ENCODE data around the gene MED27.

MED27 gene

DNA sequence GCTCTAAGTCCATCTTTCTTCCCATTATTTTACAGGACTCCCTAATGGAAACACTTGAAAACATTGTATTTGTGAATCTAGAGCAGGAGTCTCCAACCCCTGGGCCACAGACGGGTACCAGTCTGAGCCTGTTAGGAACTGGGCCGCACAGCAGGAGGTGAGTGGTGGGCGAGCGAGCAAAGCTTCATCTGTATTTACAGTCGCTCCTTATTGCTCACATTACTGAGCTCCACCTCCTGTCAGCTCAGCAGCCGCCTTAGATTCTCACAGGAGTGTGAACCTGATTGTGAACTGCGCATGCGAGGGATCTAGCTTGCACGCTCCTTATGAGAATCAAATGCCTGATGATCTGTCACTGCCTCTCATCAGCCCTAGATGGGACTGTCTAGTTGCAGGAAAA is 111.0 kb downstream of the MED27 start:
- Histone ChIP-seq H3K4me3 (ENCODE audit: low read depth in 1 of 2, low read length in 2 of 2) (no peak overlapping the region), H3K27me3 (ENCODE audit: control insufficient read depth in 1 of 2, insufficient read depth in 2 of 2, low read length in 2 of 2) (no peaks in the 10 kb centered on the region), H3K9me3 (ENCODE audit: low read length) (no peaks in the 10 kb centered on the region), H3K36me3 (ENCODE audit: insufficient read depth, low read length) (no peaks in the 10 kb centered on the region), H3K9ac (ENCODE audit: low read length) (no peak overlapping the region), H3K27ac (ENCODE audit: low read depth, low read length) (no peak overlapping the region), H3K4me1 (ENCODE audit: insufficient read depth, low read length) (no peaks in the 10 kb centered on the region)

- Histone ChIP-seq H3K27me3 (ENCODE audit: control insufficient read depth in 1 of 2, insufficient read depth in 2 of 2, low read length in 2 of 2) (no peaks in the 10 kb centered on the region), H3K4me1 (ENCODE audit: insufficient read depth, low read length) (no peaks in the 10 kb centered on the region), H3K9me3 (ENCODE audit: low read length) (no peaks in the 10 kb centered on the region), H3K36me3 (ENCODE audit: insufficient read depth, low read length) (no peaks in the 10 kb centered on the region), H3K9ac (ENCODE audit: low read length) (no peak overlapping the region), H3K27ac (ENCODE audit: low read depth, low read length) (no peak overlapping the region), H3K4me3 (ENCODE audit: low read depth in 1 of 2, low read length in 2 of 2) (no peak overlapping the region)
Observed at GRCh38 chr9:131965841-131966240, 113.8 kb downstream of the MED27 start.

DNA sequence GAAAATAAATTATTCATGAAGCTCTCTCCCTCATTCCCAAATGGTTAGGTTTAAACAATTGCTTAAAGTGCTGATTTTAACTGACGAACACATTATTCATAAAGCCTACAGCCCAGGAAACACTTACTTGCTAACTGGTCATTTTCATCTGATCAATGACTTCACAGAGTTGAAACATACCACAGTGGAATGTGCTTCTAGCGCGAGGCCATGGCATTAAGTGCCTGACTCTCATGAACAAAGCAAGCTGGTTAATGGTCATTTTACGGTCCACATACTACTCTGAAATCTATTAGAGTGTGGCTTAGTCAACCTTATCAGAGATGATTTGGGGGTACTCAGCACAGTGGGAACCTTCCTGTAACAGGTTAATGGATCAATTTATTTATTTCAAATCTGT is 114.6 kb downstream of the MED27 start:
- Histone ChIP-seq H3K36me3 (ENCODE audit: insufficient read depth, low read length) (no peaks in the 10 kb centered on the region), H3K27me3 (ENCODE audit: control insufficient read depth in 1 of 2, insufficient read depth in 2 of 2, low read length in 2 of 2) (no peaks in the 10 kb centered on the region), H3K27ac (ENCODE audit: low read depth, low read length) (no peak overlapping the region), H3K4me1 (ENCODE audit: insufficient read depth, low read length) (no peaks in the 10 kb centered on the region), H3K9ac (ENCODE audit: low read length) (no peak overlapping the region), H3K4me3 (ENCODE audit: low read depth in 1 of 2, low read length in 2 of 2) (no peak overlapping the region), H3K9me3 (ENCODE audit: low read length) (no peaks in the 10 kb centered on the region)

DNA sequence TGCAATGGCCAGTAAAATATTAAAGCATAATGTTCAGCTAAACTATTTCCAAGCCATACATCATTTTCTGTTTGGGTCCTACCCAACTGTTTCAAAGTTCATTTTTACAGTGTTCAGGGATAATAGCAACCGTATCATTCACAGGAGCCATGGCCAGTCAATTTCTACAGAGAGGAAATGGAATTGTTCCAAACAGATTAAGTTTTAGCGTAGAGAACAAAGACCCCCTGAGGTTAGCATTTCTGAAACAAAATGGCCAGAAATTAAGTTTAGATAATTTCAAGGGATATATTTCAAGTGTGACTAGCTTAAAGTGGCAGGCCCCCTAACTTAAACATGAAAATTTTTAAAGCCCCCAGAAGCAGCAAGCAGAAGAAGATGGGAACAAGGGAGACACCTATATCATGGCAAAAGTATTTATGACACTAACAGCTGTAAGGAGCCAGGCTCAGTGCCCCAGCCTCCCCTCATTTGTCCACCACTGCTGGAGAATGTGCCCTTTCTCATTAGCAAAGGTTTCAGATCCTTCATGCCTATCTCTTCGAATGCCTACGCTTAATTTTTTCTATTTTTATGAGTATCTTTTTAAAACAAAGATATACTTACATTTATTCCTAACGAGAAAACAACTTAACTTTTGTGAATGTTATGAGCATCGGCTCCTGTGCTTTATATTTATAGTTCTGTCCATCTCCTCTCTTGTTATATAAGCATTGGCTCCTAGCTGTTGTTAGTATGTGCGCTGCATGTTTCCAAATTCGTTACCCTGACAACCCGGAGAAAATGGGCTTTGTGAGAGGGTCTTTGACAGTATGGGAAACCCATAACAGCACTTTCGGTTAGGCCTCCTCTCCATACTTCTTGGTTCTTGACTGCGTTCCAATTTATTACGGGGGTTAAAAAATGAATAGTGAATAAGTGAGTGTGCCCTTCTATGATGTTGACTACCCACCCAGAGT is 116.3 kb downstream of the MED27 start:
- H3K4me3 ChIP-seq (ENCODE audit: low read depth in 1 of 2, low read length in 2 of 2): no peak overlapping the region
- H3K9me3 ChIP-seq (ENCODE audit: low read length): no peaks in the 10 kb centered on the region
- no peak overlapping the region for H3K27ac ChIP-seq (ENCODE audit: low read depth, low read length)
- no peaks in the 10 kb centered on the region for H3K4me1 ChIP-seq (ENCODE audit: insufficient read depth, low read length)
- H3K9ac ChIP-seq (ENCODE audit: low read length): no peak overlapping the region
- H3K27me3 ChIP-seq (ENCODE audit: control insufficient read depth in 1 of 2, insufficient read depth in 2 of 2, low read length in 2 of 2): no peaks in the 10 kb centered on the region
- H3K36me3 ChIP-seq (ENCODE audit: insufficient read depth, low read length): no peaks in the 10 kb centered on the region

DNA sequence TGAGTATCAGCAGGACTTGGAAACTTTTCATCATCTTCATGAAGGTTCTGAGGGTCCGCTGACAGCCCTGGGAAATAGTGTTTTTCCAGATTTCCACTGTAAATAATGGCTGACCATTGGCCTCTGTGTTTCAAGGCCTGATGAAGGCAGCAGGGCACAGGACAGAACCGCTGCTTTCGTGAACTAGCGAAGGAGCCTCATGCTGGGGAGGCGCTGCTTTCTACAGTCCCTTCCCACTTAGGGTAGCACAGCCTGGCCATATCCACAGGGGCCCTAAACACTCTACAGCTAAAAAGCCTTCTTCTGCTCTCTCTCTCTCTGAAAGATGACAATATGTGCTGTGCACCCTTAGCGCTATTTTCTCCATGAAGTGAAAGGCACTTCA is 118.2 kb downstream of the MED27 start:
- no peak overlapping the region for H3K4me3 ChIP-seq (ENCODE audit: low read depth in 1 of 2, low read length in 2 of 2)
- H3K9ac ChIP-seq (ENCODE audit: low read length): no peak overlapping the region
- no peaks in the 10 kb centered on the region for H3K9me3 ChIP-seq (ENCODE audit: low read length)
- H3K36me3 ChIP-seq (ENCODE audit: insufficient read depth, low read length): no peaks in the 10 kb centered on the region
- no peaks in the 10 kb centered on the region for H3K4me1 ChIP-seq (ENCODE audit: insufficient read depth, low read length)
- no peak overlapping the region for H3K27ac ChIP-seq (ENCODE audit: low read depth, low read length)
- H3K27me3 ChIP-seq (ENCODE audit: control insufficient read depth in 1 of 2, insufficient read depth in 2 of 2, low read length in 2 of 2): no peaks in the 10 kb centered on the region

DNA sequence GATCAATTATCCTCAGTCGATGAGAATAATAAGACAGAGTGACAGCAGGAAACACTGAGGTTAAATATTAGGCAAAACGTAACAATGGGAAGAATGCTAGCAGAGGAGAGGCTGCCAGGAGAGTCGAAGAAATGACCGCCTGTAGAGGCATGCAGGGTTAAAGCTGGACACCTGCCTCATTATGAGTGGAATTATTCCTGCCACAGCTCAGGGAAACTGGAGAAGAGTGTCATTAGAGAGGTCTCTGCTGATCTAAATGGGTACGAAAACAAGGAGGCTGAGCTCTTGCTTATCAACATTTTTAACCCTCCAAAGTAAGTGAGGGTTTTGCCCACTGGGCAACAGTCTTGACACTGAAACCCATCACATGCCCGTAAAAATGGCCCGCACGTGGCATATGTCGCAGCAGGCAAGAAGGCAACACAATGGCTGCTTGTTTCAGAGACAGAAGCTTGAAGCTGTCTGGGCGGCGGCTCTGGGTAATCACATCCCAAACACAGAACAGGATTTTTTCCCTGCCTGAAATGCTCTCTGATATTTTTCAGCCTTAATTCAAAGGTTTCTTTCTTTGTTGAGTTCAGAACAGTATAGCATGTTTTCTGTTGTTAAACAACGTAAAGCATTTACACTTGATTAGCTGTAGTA is 118.7 kb downstream of the MED27 start:
- Histone ChIP-seq H3K36me3 (ENCODE audit: insufficient read depth, low read length) (no peaks in the 10 kb centered on the region), H3K9me3 (ENCODE audit: low read length) (no peaks in the 10 kb centered on the region), H3K4me1 (ENCODE audit: insufficient read depth, low read length) (no peaks in the 10 kb centered on the region), H3K9ac (ENCODE audit: low read length) (no peak overlapping the region), H3K27ac (ENCODE audit: low read depth, low read length) (no peak overlapping the region), H3K27me3 (ENCODE audit: control insufficient read depth in 1 of 2, insufficient read depth in 2 of 2, low read length in 2 of 2) (no peaks in the 10 kb centered on the region), H3K4me3 (ENCODE audit: low read depth in 1 of 2, low read length in 2 of 2) (no peak overlapping the region)

DNA sequence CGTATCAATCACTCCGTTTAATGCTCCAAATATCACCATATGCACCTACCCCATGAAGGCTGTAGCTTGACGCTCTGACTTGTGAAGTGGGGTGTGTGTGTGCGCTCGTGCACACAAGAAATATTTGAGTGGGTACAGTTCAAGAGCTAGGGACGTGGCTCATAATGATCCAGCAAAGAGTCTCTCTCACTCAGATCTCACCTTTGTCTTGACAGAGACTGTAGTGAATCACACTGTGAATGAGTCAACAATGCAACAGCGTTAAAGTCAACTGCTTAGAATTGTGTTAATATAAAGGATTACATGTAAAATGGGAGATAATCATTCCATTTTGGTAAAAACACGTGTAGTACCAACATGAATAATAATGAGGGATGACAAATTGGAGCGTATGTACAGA is 119.4 kb downstream of the MED27 start:
- Histone ChIP-seq H3K9ac (ENCODE audit: low read length) (no peak overlapping the region), H3K9me3 (ENCODE audit: low read length) (no peaks in the 10 kb centered on the region), H3K4me1 (ENCODE audit: insufficient read depth, low read length) (no peaks in the 10 kb centered on the region), H3K4me3 (ENCODE audit: low read depth in 1 of 2, low read length in 2 of 2) (no peak overlapping the region), H3K27ac (ENCODE audit: low read depth, low read length) (no peak overlapping the region), H3K36me3 (ENCODE audit: insufficient read depth, low read length) (no peaks in the 10 kb centered on the region), H3K27me3 (ENCODE audit: control insufficient read depth in 1 of 2, insufficient read depth in 2 of 2, low read length in 2 of 2) (no peaks in the 10 kb centered on the region)

- H3K9me3 ChIP-seq (ENCODE audit: low read length): no peaks in the 10 kb centered on the region
- H3K27me3 ChIP-seq (ENCODE audit: control insufficient read depth in 1 of 2, insufficient read depth in 2 of 2, low read length in 2 of 2): no peaks in the 10 kb centered on the region
- H3K27ac ChIP-seq (ENCODE audit: low read depth, low read length): no peak overlapping the region
- no peaks in the 10 kb centered on the region for H3K36me3 ChIP-seq (ENCODE audit: insufficient read depth, low read length)
- no peak overlapping the region for H3K4me3 ChIP-seq (ENCODE audit: low read depth in 1 of 2, low read length in 2 of 2)
- no peaks in the 10 kb centered on the region for H3K4me1 ChIP-seq (ENCODE audit: insufficient read depth, low read length)
- H3K9ac ChIP-seq (ENCODE audit: low read length): no peak overlapping the region
Observed at GRCh38 chr9:131959887-131960286, 119.8 kb downstream of the MED27 start.

GRCh38 chr9:131959056-131959455 is 120.6 kb downstream of the MED27 start:
- H3K27me3 ChIP-seq (ENCODE audit: control insufficient read depth in 1 of 2, insufficient read depth in 2 of 2, low read length in 2 of 2): no peaks in the 10 kb centered on the region
- no peaks in the 10 kb centered on the region for H3K4me1 ChIP-seq (ENCODE audit: insufficient read depth, low read length)
- no peaks in the 10 kb centered on the region for H3K36me3 ChIP-seq (ENCODE audit: insufficient read depth, low read length)
- no peak overlapping the region for H3K9ac ChIP-seq (ENCODE audit: low read length)
- H3K9me3 ChIP-seq (ENCODE audit: low read length): no peaks in the 10 kb centered on the region
- no peak overlapping the region for H3K27ac ChIP-seq (ENCODE audit: low read depth, low read length)
- H3K4me3 ChIP-seq (ENCODE audit: low read depth in 1 of 2, low read length in 2 of 2): no peak overlapping the region

- Histone ChIP-seq H3K27me3 (ENCODE audit: control insufficient read depth in 1 of 2, insufficient read depth in 2 of 2, low read length in 2 of 2) (no peaks in the 10 kb centered on the region), H3K36me3 (ENCODE audit: insufficient read depth, low read length) (no peaks in the 10 kb centered on the region), H3K9me3 (ENCODE audit: low read length) (no peaks in the 10 kb centered on the region), H3K9ac (ENCODE audit: low read length) (no peak overlapping the region), H3K27ac (ENCODE audit: low read depth, low read length) (no peak overlapping the region), H3K4me3 (ENCODE audit: low read depth in 1 of 2, low read length in 2 of 2) (no peak overlapping the region), H3K4me1 (ENCODE audit: insufficient read depth, low read length) (peaks cover 3% of the 10 kb centered on the region)
Observed at GRCh38 chr9:131954299-131954698, 125.4 kb downstream of the MED27 start.

- H3K27me3 ChIP-seq (ENCODE audit: control insufficient read depth in 1 of 2, insufficient read depth in 2 of 2, low read length in 2 of 2): no peaks in the 10 kb centered on the region
- no peak overlapping the region for H3K27ac ChIP-seq (ENCODE audit: low read depth, low read length)
- no peaks in the 10 kb centered on the region for H3K36me3 ChIP-seq (ENCODE audit: insufficient read depth, low read length)
- peaks cover 3% of the 10 kb centered on the region for H3K4me1 ChIP-seq (ENCODE audit: insufficient read depth, low read length)
- no peak overlapping the region for H3K4me3 ChIP-seq (ENCODE audit: low read depth in 1 of 2, low read length in 2 of 2)
- H3K9me3 ChIP-seq (ENCODE audit: low read length): no peaks in the 10 kb centered on the region
- H3K9ac ChIP-seq (ENCODE audit: low read length): no peak overlapping the region
Observed at GRCh38 chr9:131951905-131952304, 127.8 kb downstream of the MED27 start.

DNA sequence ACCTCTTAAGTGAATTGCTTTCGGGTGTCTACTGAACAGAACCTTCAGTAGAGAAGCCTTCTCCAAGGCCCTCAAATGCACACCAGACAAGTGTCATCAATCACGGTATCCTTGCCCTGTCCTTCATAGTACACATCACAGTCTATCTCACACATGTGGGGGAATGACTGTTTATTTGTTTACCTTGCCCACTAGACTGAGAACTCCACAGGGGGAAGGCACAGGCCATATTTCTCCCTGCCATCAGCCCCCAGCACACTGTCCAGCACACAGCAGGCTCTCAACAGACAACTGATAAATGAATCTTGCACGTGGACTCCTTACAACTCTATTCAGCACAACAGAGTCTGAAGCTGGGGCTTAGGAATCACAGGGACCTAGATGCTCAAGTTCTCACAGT is 128.5 kb downstream of the MED27 start:
- peaks cover 3% of the 10 kb centered on the region for H3K4me1 ChIP-seq (ENCODE audit: insufficient read depth, low read length)
- H3K36me3 ChIP-seq (ENCODE audit: insufficient read depth, low read length): no peaks in the 10 kb centered on the region
- H3K9me3 ChIP-seq (ENCODE audit: low read length): no peaks in the 10 kb centered on the region
- H3K4me3 ChIP-seq (ENCODE audit: low read depth in 1 of 2, low read length in 2 of 2): no peak overlapping the region
- H3K9ac ChIP-seq (ENCODE audit: low read length): no peak overlapping the region
- H3K27me3 ChIP-seq (ENCODE audit: control insufficient read depth in 1 of 2, insufficient read depth in 2 of 2, low read length in 2 of 2): no peaks in the 10 kb centered on the region
- H3K27ac ChIP-seq (ENCODE audit: low read depth, low read length): no peak overlapping the region

Data from muscle layer of colon (tissue), 2 donors.